ENCODE measurements around the gene ANKH.

The ANKH gene

DNA sequence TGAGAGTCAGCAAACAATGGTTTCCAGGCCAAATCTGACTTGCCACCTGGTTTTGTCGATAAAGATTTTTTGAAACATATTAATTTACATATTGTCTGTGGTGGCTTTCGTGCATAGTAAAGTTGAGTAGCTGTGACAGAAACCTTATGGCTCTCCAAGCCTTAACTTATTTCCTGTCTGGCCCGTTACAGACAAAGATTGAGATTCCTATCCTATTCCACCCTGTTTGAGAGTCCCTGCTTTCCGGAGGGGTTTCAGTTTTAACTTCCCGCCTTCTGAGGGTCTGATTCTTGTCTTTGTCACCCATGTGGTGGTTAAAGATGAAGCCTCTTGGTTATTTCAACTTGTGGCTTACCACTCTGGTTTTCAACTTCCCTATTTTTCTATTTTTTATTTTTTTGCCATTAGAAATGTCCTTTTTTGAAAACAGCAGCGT lies 195.7 kb downstream of the ANKH start:
- H3K27ac ChIP-seq, result no peak overlapping the region

DNA sequence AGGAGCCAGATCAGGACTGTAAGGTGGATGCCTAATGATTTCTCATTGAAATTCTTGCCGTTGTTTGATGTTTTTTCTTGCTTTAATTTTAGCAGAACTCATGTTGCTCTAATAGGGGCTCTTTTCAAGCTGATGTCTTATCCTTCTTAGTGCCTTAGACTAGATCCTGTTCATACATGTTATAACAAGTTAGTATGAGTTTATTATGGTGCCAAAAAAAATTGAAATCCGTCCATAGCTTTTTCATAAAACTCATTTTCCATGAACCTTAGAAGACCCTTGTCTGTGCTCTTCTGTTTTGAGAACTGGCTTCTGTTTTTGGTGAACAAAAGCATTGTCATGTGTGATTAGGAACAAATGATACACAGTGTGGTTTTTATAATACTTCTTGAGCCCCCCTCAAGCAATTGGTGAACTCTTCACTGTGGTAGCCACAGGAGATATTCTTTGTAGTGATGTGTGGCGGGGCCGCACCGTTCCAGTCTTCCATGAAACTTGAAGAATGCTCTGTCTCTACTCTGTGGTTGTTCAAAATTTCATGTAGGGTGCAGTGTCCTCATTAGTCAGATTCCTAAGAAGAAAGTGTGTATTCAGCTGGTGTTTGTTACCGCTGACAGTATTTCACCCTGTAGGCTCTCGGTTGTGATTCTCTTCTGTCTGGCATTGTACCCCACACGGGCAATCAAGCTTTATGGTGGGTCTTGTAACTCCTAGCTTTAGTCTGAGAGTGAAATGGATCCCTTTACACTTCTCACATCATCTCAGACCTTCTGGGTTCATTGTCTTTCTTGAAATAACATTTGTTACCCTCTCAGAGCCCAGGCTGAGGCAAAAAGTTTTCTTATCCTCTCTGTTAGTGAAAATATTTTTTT lies 196.4 kb downstream of the ANKH start:
- Histone ChIP-seq H2AFZ (ENCODE audit: low read depth) (no peak overlapping the region), H3K4me1 (ENCODE audit: low read depth, poor library complexity, severe bottlenecking) (peaks cover 26% of the 10 kb centered on the region), H4K20me1 (ENCODE audit: insufficient read depth) (no peaks in the 10 kb centered on the region)

More for the DNA sequence above, 195.7 kb downstream of the ANKH start:
- H3K4me1 ChIP-seq (ENCODE audit: low read depth, poor library complexity, severe bottlenecking), result peaks cover 20% of the 10 kb centered on the region
- peaks cover 58% of the 10 kb centered on the region for H3K79me2 ChIP-seq (ENCODE audit: insufficient read depth, low read depth)
- H4K20me1 ChIP-seq (ENCODE audit: insufficient read depth), result no peaks in the 10 kb centered on the region
- no peak overlapping the region for H3K9ac ChIP-seq
- H3K27me3 ChIP-seq (ENCODE audit: insufficient read depth, low read depth), result no peaks in the 10 kb centered on the region
- H3K4me3 ChIP-seq (IDR thresholded peaks at IDR 0.05; ENCODE audit: insufficient read depth, low read depth, low read length), result no peak overlapping the region
- H3K4me2 ChIP-seq, result no peak overlapping the region
- H3K36me3 ChIP-seq (ENCODE audit: insufficient read depth), result no peaks in the 10 kb centered on the region; the same call in 1 of the 2 replicates
- TF ChIP-seq, protein P1, sequence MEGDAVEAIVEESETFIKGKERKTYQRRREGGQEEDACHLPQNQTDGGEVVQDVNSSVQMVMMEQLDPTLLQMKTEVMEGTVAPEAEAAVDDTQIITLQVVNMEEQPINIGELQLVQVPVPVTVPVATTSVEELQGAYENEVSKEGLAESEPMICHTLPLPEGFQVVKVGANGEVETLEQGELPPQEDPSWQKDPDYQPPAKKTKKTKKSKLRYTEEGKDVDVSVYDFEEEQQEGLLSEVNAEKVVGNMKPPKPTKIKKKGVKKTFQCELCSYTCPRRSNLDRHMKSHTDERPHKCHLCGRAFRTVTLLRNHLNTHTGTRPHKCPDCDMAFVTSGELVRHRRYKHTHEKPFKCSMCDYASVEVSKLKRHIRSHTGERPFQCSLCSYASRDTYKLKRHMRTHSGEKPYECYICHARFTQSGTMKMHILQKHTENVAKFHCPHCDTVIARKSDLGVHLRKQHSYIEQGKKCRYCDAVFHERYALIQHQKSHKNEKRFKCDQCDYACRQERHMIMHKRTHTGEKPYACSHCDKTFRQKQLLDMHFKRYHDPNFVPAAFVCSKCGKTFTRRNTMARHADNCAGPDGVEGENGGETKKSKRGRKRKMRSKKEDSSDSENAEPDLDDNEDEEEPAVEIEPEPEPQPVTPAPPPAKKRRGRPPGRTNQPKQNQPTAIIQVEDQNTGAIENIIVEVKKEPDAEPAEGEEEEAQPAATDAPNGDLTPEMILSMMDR (conservative IDR thresholded peaks at IDR 0.05; ENCODE audit: low read depth, low read length), result no peak
- H2AFZ ChIP-seq (ENCODE audit: low read depth), result no peak overlapping the region

DNA sequence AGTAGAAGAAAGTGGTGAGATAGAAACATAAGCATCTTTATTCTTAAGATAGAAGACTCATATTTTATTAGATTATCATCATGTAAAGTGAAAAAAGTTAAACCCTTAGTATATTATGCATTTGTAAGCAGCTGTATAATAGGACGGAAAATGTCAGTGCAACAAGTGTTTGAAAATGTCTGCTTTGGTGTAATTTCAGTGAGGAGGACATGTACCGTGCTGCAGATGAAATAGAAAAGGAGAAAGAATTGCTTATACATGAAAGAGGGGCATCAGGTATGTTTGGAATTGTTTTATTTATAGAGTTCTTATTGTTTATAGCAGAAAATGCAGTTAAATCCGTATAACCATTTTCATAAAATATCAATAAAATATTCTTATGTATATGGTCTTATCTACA lies 198.1 kb downstream of the ANKH start:
- H3K4me1 ChIP-seq (ENCODE audit: low read depth, poor library complexity, severe bottlenecking), result peaks cover 42% of the 10 kb centered on the region
- no peak overlapping the region for H3K27ac ChIP-seq

More for the DNA sequence above, 196.4 kb downstream of the ANKH start:
- Histone ChIP-seq H3K4me3 (IDR thresholded peaks at IDR 0.05; ENCODE audit: insufficient read depth, low read depth, low read length) (no peak overlapping the region), H3K4me2 (no peak overlapping the region), H3K9ac (no peak overlapping the region), H3K36me3 (ENCODE audit: insufficient read depth) (no peaks in the 10 kb centered on the region), H3K27me3 (ENCODE audit: insufficient read depth, low read depth) (no peaks in the 10 kb centered on the region), H3K79me2 (ENCODE audit: insufficient read depth, low read depth) (peaks cover 64% of the 10 kb centered on the region), H3K27ac (no peak overlapping the region)
- TF ChIP-seq, protein P1 (conservative IDR thresholded peaks at IDR 0.05; ENCODE audit: low read depth, low read length), result no peak

DNA sequence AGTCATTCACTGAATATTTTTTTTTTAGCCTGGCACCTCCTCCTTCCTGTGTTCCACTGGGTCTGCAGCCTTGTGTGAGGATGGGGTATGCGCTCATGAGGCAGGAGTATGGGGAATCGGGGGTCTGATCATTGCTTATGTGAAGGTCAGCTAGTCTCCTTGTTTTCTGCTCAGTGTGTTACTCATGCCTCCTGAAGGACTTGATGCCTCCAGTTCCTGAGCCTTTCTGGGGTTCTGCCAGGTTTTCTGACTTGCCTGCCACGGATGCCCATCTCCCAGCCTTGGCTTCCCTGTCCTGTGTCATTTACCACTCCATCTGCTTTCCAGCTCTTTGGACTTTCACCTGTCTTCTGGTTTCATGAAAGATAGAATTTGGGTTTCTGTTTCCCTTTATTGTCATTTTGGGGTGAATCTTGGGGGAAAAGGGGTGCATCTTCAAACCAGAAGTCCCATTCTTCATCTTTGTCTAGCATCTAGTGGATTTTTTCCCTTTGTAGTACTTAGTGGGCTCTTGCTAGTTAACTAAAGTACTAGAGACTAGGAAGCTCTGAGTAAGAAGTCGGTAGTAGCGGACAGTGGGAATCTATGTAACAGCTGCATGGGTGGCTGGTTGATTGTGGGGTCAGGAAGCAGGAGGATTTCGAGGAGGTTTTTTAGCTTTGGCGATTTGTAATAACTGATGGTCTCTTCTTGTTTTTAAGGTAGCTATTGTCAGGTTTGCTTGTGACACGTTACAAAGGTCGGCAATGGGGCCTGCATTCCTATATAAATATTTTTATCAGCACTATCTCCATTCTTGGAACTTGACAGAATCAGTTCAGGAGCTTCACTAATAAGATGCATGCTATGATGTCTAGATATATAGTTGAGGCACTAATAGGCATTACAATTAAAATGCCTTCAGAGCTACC lies 198.8 kb downstream of the ANKH start:
- Histone ChIP-seq H3K27ac (no peak overlapping the region), H3K36me3 (ENCODE audit: insufficient read depth) (no peaks in the 10 kb centered on the region), H2AFZ (ENCODE audit: low read depth) (no peak overlapping the region), H3K79me2 (ENCODE audit: insufficient read depth, low read depth) (peaks cover 86% of the 10 kb centered on the region), H4K20me1 (ENCODE audit: insufficient read depth) (no peaks in the 10 kb centered on the region), H3K4me2 (no peak overlapping the region), H3K4me1 (ENCODE audit: low read depth, poor library complexity, severe bottlenecking) (peaks cover 49% of the 10 kb centered on the region), H3K9ac (no peak overlapping the region), H3K27me3 (ENCODE audit: insufficient read depth, low read depth) (no peaks in the 10 kb centered on the region), H3K4me3 (IDR thresholded peaks at IDR 0.05; ENCODE audit: insufficient read depth, low read depth, low read length) (no peak overlapping the region)
- TF ChIP-seq, protein P1 (conservative IDR thresholded peaks at IDR 0.05; ENCODE audit: low read depth, low read length), result no peak

More for the DNA sequence above, 198.1 kb downstream of the ANKH start:
- no peak overlapping the region for H3K9ac ChIP-seq
- H3K4me2 ChIP-seq, result no peak overlapping the region
- no peak overlapping the region for H2AFZ ChIP-seq (ENCODE audit: low read depth)
- no peaks in the 10 kb centered on the region for H4K20me1 ChIP-seq (ENCODE audit: insufficient read depth)
- H3K4me3 ChIP-seq (IDR thresholded peaks at IDR 0.05; ENCODE audit: insufficient read depth, low read depth, low read length), result no peak overlapping the region
- H3K27me3 ChIP-seq (ENCODE audit: insufficient read depth, low read depth), result no peaks in the 10 kb centered on the region
- TF ChIP-seq, protein P1 (conservative IDR thresholded peaks at IDR 0.05; ENCODE audit: low read depth, low read length), result no peak
- peaks cover 82% of the 10 kb centered on the region for H3K79me2 ChIP-seq (ENCODE audit: insufficient read depth, low read depth)
- no peaks in the 10 kb centered on the region for H3K36me3 ChIP-seq (ENCODE audit: insufficient read depth)

Measured in KMS-11 (cell line).